ENCODE data around the gene EHD1. TPM values are rescaled to one million over a fixed set of nuclear protein-coding genes. Genes with fewer than 3 reads are reported as not detected.

The EHD1 gene
- total and polyA plus RNA-seq, 9 of the 15 experiments (the other 6 are each of a cell fraction or from before 2014, with no cell fraction given), result 0.46 to 65.0 (median 16.4) TPM

DNA sequence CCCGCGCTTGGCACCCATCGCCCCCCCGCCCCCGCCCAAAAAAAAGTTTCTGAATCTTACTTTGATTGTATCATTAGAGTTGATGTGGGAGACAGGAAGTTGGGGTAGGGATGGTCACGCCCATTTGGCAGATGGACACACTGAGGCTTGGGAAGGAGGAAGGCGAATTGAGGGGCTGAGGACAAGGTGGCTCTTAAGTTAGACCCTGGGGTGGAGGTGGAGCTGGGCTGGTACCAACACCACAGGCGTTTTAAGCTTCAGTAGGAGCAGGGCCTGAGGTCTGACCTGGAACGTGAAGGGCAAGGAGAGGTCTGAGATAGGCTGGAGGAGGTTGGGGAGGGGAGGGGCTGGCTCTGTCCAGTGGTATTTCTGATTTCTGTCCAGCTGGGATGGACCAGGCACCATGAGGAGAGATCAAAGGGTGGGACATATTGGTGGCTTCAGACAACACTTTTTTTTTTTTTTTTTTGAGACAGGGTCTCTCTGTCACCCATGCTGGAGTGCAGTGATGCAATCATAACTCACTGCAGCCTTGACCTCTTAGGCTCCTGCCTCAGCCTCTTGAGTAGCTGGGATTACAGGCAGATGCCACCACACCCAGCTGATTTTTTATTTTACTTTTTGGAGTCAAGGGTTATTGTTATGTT lies 33.2 kb downstream of the EHD1 start (continued):
- TF ChIP-seq, protein P1, sequence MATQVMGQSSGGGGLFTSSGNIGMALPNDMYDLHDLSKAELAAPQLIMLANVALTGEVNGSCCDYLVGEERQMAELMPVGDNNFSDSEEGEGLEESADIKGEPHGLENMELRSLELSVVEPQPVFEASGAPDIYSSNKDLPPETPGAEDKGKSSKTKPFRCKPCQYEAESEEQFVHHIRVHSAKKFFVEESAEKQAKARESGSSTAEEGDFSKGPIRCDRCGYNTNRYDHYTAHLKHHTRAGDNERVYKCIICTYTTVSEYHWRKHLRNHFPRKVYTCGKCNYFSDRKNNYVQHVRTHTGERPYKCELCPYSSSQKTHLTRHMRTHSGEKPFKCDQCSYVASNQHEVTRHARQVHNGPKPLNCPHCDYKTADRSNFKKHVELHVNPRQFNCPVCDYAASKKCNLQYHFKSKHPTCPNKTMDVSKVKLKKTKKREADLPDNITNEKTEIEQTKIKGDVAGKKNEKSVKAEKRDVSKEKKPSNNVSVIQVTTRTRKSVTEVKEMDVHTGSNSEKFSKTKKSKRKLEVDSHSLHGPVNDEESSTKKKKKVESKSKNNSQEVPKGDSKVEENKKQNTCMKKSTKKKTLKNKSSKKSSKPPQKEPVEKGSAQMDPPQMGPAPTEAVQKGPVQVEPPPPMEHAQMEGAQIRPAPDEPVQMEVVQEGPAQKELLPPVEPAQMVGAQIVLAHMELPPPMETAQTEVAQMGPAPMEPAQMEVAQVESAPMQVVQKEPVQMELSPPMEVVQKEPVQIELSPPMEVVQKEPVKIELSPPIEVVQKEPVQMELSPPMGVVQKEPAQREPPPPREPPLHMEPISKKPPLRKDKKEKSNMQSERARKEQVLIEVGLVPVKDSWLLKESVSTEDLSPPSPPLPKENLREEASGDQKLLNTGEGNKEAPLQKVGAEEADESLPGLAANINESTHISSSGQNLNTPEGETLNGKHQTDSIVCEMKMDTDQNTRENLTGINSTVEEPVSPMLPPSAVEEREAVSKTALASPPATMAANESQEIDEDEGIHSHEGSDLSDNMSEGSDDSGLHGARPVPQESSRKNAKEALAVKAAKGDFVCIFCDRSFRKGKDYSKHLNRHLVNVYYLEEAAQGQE (IDR thresholded peaks at IDR 0.05; ENCODE audit: borderline replicate concordance), result no peak
- TF ChIP-seq, protein P1 (CRISPR knock-in tag; IDR thresholded peaks at IDR 0.05; ENCODE audit: low read depth), result no peak
- TF ChIP-seq ADNP (tag; IDR thresholded peaks at IDR 0.05) (peak; percentile 99), HMG20B (CRISPR knock-in tag; IDR thresholded peaks at IDR 0.05) (no peak), ZBTB33 (CRISPR knock-in tag; IDR thresholded peaks at IDR 0.05) (no peak), CEBPG (CRISPR knock-in tag; IDR thresholded peaks at IDR 0.05) (peak; percentile 85), CEBPG (tag; conservative IDR thresholded peaks at IDR 0.05 in 1 of 2, IDR thresholded peaks at IDR 0.05 in 1 of 2) (peak in 1 of 2 experiments; percentile 68; a peak in 2 of 4 replicates), MTA3 (IDR thresholded peaks at IDR 0.05; ENCODE audit: borderline replicate concordance) (no peak), NFXL1 (CRISPR knock-in tag; IDR thresholded peaks at IDR 0.05) (no peak), ZNF778 (CRISPR knock-in tag; IDR thresholded peaks at IDR 0.05) (no peak), ZNF143 (CRISPR knock-in tag; IDR thresholded peaks at IDR 0.05) (peak; percentile 68), CTBP1 (IDR thresholded peaks at IDR 0.05; ENCODE audit: borderline replicate concordance) (no peak), ZNF174 (CRISPR knock-in tag; IDR thresholded peaks at IDR 0.05) (no peak)
- TF ChIP-seq, protein P2, sequence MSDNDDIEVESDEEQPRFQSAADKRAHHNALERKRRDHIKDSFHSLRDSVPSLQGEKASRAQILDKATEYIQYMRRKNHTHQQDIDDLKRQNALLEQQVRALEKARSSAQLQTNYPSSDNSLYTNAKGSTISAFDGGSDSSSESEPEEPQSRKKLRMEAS (CRISPR knock-in tag; IDR thresholded peaks at IDR 0.05), result no peak
- TF ChIP-seq, protein P3, sequence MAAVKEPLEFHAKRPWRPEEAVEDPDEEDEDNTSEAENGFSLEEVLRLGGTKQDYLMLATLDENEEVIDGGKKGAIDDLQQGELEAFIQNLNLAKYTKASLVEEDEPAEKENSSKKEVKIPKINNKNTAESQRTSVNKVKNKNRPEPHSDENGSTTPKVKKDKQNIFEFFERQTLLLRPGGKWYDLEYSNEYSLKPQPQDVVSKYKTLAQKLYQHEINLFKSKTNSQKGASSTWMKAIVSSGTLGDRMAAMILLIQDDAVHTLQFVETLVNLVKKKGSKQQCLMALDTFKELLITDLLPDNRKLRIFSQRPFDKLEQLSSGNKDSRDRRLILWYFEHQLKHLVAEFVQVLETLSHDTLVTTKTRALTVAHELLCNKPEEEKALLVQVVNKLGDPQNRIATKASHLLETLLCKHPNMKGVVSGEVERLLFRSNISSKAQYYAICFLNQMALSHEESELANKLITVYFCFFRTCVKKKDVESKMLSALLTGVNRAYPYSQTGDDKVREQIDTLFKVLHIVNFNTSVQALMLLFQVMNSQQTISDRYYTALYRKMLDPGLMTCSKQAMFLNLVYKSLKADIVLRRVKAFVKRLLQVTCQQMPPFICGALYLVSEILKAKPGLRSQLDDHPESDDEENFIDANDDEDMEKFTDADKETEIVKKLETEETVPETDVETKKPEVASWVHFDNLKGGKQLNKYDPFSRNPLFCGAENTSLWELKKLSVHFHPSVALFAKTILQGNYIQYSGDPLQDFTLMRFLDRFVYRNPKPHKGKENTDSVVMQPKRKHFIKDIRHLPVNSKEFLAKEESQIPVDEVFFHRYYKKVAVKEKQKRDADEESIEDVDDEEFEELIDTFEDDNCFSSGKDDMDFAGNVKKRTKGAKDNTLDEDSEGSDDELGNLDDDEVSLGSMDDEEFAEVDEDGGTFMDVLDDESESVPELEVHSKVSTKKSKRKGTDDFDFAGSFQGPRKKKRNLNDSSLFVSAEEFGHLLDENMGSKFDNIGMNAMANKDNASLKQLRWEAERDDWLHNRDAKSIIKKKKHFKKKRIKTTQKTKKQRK (IDR thresholded peaks at IDR 0.05; ENCODE audit: borderline replicate concordance, low read depth, low read length), result no peak

Data from K562 (cell line).